PC-9 (cell line): Measurements from ENCODE around the gene AUH.

ENCODE experiments used
- EZH2 ChIP-seq: fragments of 200-600 bp; sonication (generic); IDR thresholded peaks from 2 replicates; pipeline ENCODE4 v1.8.0; 2017; ENCODE audit warnings: antibody characterized with exemption, low read depth
- TF ChIP-seq, protein P1 (sequence below): fragments of 200-600 bp; sonication (generic); conservative IDR thresholded peaks from 2 replicates; pipeline ENCODE4 v1.6.1; 2017; ENCODE audit warnings: mixed run types, antibody characterized with exemption, mild to moderate bottlenecking, moderate library complexity

DNA sequence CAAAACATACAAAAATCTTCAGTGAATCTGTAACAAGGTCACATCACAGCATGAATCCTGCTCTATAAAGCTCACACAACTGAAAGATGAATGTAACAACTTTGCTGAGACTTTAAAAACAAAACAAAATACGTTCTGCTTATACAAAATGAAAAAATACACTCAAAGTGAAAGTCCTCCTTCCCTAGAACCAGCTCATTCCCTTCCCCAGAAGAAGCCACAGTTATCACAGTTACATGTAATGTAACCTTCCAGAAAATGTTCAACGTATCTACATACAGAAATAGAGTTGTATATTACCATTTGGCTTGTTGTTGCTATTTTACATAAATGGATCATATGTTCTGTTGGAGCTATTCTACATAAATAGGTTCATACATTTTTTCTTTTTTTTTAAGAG is 2.6 kb downstream of the AUH start:
- TF ChIP-seq, protein P1, sequence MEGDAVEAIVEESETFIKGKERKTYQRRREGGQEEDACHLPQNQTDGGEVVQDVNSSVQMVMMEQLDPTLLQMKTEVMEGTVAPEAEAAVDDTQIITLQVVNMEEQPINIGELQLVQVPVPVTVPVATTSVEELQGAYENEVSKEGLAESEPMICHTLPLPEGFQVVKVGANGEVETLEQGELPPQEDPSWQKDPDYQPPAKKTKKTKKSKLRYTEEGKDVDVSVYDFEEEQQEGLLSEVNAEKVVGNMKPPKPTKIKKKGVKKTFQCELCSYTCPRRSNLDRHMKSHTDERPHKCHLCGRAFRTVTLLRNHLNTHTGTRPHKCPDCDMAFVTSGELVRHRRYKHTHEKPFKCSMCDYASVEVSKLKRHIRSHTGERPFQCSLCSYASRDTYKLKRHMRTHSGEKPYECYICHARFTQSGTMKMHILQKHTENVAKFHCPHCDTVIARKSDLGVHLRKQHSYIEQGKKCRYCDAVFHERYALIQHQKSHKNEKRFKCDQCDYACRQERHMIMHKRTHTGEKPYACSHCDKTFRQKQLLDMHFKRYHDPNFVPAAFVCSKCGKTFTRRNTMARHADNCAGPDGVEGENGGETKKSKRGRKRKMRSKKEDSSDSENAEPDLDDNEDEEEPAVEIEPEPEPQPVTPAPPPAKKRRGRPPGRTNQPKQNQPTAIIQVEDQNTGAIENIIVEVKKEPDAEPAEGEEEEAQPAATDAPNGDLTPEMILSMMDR = no peak
- no peak for TF ChIP-seq EZH2
